Loucy (cell line): ENCODE measurements around the gene ATP7B.

Experiments used
- CTCF ChIP-seq: fragments of 200-600 bp; sonication (generic); conservative IDR thresholded peaks from 2 replicates; pipeline ENCODE4 v1.5.1; 2014; ENCODE audit warnings: mild to moderate bottlenecking, antibody characterized with exemption, low read length
- EZH2phosphoT487 ChIP-seq: fragments of 200-600 bp; IDR thresholded peaks from 2 replicates; pipeline ENCODE4 v1.6.1; 2018; ENCODE audit warnings: antibody characterized with exemption, mild to moderate bottlenecking, moderate library complexity, borderline replicate concordance

DNA sequence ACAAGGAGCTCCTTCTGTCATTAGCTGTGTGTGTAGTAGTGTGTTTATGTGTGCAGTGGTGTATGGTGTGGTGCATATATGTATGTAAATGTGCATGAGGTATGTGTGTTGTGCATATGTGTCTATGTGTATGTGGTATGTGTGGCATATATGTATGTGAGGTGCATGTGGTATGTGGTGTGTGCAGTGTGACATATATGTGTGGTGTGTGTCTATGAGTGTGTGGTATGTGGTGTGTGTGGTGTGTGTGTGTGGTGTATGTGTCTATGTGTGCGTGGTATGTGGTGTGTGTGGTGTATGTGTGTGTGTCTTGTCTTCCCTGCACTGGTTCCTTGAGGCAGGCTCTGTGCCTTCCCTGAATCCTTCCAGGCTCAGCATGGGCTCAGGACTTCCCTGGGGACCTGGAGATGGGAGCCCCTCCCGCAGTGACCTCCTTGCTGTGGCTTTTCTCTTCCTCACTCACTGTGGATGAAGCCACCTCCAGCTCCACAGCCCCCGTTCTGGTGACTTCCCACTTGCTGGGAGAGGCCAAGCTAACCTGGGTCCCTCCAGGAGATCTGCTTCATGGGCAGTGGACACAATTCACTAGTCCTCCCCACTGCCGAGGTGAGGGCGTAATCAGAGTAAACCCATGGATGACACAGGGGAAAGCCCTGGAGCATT lies 85.3 kb downstream of the ATP7B start:
- TF ChIP-seq CTCF, result no peak
- TF ChIP-seq EZH2phosphoT487, result no peak
